Frontal cortex (tissue), 4 donors: Measurements from ENCODE around the gene YKT6. TPM values are rescaled to one million over a fixed set of nuclear protein-coding genes. Genes with fewer than 3 reads are reported as not detected.

Experiments
- DNase-seq, 2 donors: peaks; one replicate each; pipeline ENCODE4 v3.0.0; 2012; ENCODE audit warnings: low spot score in 2 of 2
- FAIRE-seq: peaks from 2 replicates; lab custom pipeline; 2012; peaks lifted over from hg19 to GRCh38; lab: Jason Lieb, UNC
- total RNA-seq: library from RNA; depleted of rRNA; stranded (reverse); fragments of >200 nt; gene quantifications from one replicate; pipeline ENCODE4 v1.2.3, GENCODE V29; 2014
- donor health status: control.
- donor health status: control.
- donor health status: control.

YKT6 gene
- total RNA-seq, 1 donor from 2014 or later, result 53.0 TPM

DNA sequence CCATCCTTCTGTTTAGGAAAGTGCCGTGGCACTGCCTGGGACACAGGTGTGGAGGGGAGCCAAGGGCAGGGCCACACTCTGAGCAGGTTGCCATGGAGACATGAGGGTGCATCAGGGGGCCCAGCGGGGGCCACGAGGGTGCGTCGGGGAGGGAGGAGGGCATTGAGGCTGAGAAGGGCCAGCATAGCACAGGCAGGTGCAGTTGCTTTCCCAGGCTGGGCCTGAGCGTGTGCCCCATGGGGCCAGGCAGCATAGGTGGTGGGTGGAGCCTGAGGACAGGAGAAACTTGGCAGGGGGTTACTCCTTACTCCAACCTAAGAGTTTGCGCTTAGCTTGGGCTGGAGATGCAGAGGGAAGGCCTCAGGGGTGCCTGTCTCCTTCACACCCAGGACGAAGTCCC is 15.2 kb downstream of the YKT6 start:
- no peak for FAIRE-seq
- DNase-seq, result no peak

DNA sequence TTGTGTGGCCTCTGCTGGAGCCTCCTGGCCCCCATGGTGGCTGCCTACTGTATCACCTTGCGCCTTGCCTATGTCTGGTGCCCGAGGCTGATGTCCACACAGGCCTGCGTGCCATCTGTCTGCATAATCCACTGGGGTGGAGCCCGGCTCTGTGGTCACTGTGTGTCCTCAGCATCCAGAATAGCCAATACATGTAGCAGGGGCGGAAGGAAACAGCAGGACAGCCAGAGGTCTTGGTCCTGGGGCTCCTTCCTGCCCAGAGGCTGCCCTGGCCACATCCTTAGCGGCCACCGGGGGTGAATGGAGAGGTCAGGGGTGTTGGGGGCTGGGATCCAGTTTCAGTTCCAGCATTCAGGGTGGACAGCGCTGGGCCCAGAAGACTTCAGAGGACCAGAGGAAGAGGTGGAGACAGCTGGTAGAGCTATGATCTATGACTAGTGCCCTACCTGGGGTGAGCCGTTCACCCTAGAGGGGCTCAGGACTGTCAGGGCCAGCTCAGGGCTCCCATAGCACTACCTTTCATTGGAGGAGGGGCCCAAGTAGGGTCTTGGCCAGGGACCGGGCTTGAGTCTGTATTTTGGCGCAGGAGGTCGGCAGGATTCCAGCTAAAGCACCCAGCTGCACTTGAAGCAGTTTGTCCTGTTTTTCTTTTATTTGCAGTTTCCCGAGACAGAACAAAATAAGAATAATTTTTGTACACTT is 15.9 kb downstream of the YKT6 start:
- no peak for DNase-seq
- FAIRE-seq, result no peak

DNA sequence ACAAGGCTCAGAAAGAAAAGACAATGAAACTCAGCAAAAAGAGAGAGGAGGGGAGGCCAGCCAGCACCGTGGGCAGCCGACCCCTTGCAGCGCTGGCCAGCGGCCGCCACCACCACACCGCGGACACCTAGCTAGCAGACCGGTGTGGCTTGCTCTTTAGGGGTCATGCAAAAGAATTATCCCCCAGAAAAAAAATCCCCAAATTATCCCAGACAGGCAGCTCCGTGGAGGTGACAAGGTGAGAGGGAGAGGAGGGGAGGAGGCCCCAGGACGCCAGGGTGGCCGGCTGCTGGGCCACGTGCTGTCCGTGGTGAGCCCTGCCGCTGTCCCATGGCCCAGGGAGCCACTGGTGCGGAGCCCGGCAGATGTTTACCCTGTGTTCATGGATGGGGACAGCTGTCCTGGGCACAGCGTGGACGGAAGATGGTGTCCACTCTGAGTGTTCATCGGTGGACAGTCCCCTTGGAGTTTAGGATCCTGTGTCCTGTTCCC is 16.5 kb downstream of the YKT6 start:
- FAIRE-seq, result no peak

DNA sequence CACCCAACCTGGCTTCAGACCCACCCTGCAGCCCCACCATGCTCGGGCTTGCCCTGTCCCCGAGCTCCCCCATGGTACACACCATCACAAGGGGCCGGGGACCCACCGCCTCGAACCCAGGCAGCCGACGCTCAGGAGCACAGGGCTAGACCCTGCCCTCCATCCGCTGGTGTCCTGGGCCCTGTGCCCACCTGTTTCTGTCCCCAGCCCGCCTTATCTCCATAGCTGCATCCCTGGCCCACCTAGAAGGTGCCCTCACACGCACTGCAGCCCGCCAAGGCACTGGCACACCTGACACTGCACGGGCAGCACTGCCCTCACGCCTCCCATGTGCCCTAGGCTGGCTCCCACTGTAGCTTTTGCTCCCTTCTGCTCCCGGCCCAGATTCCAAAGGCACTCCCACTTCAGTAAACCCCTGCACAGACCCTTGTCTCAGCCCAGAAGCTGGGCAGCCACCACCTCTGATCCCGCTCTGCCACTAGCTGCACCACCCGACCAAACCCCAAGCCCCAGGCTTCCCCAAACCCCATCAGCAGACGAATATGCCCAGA is 17.1 kb downstream of the YKT6 start:
- DNase-seq, result no peak

More for the DNA sequence above, 16.5 kb downstream of the YKT6 start:
- no peak for DNase-seq

DNA sequence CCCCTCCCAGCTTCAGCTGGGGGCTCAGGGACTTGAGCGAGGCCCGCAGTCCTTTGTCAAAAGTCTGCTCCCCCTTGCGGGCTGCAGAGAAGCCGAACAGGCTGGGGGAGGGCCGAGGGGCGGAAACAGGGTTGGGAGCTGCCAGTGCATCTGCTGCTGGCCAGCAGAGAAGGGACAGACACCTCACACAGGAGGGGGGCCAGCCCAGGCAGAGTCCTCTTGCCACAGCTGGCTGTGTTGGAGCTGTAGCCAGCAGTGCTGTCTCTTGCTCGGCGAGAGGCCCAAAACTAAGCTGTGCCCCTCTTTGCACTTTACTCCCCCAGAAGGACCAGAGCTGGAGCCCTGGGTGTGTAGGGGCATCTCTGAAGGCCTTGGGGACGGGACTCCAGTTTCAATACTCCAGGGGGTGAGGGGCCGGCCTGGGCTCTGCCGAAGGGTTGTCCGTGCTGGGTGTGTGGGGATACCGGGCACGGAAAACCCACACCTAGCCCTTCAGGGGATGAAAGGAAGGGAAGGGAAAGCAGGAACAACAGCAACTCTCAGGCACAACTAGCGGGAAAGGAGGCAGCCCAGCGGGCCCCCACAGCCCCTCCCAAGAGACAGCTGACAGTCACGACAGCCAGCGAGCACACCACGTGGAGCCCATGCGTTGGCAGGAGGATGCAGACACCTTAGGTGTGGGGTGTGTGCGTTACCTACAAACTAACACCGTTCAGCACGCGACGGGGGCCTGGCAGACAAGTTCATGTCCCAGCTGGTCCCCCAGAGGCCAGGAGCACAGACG is 17.8 kb downstream of the YKT6 start:
- FAIRE-seq, result no peak
- no peak for DNase-seq

More for the DNA sequence above, 17.1 kb downstream of the YKT6 start:
- no peak for FAIRE-seq

DNA sequence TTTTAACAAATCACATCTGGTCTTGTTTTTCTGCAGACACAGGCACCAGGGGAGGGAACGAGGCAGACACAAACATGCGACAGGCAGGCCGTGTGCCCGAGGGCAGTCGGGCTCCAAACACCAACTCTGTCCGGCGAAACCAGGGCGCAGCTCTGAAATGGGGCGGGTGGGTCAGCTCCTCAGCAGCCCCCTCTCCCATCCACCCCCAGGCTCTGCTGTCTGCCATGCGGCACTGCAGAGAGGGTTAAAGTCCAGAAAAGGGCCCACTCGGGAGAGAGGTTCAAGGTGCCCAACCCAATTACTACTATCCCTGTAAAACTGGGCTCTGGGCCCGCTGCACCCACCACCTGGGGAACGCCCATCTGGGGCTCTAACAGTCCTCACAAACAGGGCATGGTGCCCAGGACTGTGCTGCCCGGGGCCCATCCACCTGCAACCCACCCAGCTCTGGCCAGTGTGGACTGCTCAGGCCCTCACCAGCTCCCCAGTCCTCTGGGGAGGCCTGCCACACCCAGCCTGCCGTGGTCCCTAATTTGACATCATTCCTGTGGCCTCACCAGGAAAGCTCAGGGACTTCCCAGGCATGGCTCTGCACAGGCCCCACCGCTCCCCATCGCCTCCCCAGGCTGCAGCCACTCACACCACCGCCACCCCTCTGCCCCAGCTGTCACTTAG is 18.7 kb downstream of the YKT6 start:
- FAIRE-seq (no peak), DNase-seq (no peak)

DNA sequence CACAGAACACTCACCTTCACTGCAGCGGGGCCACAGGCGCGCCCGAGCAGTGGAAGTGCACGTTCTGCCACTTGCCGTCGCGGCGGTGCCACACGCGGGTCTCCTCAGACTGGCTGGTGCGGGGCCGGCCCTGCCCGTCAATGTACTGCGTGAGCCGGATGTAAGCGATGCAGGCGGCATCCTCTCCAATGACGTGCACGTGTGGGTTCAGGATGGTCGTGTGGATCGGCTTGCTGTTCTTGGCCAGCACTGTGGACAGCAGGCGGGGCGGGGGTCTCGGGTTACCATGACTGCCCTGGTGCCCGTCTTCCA is 19.2 kb downstream of the YKT6 start:
- FAIRE-seq, result no peak
- DNase-seq, result no peak

DNA sequence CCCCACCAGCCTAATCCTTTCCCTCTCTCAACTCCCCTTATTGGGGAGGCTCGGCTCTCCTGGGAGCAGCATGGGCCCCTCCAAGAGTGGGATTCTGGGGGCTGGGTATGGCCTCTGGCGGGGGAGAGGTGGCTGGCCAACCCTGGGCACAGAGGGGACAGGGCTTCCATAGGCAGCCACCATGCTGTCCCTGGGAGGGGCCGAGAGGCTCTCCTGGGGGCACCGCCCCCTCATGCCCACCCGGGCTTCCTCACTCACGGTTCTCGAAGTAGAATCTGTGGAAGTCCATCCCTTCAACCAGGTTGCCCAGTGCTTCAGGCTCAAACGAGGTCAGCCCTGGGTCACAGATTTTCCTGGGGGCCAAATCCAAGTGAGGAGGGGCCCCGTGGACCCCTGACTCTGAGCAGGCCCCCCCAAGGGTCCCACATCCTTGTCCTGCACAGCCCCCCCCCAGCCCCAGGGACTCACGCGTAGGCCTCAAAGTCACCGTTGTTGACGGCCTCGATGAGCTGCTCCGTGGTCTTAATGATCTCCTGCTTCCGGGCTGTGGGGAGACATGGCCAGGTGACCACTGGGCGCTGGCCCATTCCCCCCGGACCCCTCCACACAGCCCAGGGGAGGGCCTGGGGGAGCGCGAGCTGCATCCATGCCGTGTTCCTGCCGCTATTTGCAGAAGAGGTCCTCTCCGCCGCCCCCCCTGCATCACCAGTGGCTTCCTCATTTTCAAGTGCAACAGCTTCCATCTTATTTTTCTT is 19.8 kb downstream of the YKT6 start:
- DNase-seq, result no peak
- FAIRE-seq, result no peak

DNA sequence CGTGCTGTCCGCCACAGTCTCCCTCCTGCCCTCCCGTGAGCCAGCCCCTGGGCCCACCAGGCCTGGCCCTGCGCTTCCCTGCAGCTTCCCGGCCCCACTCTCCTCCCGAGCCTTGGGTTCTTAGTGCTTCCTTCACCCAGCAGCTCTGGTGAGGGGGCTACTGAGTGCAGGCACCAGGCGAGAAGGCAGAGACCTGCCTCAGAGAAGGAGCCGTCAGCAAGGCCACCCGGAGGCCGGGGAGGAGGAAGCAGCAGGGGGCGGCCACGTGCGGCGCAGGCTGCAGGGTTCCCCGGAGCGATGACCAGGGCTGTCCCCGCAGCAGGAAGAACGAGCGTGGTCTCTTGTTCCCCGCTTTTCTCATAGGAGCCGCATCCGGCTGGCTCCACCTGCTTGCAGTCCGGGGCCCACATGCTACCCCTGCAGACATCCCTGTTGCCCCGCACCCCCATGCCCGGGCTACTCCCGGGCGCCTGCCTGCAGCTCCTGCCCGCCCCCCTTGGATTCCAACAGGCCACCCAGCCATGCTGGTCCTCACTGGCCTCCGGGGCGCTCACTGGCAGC is 20.5 kb downstream of the YKT6 start:
- no peak for DNase-seq
- FAIRE-seq, result no peak

DNA sequence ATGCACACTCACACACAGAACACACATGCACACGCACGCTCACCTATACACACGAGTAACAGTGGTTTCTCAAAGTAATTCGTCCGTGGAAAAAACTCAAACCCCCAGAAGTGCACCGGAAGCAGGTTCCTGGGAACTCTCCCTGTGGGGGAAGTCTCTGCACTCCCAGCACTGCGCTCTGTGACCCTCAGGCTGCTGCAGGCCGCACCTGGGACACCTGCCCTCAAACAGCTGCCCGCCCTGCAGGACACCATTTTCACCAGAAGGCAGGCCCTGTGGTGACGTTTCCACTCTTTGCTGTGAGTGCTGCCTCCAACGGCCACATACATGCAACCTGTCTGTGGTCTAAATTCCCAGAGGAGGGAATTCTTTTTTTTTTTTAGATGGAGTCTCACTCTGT is 21.3 kb downstream of the YKT6 start:
- DNase-seq (no peak), FAIRE-seq (no peak)

DNA sequence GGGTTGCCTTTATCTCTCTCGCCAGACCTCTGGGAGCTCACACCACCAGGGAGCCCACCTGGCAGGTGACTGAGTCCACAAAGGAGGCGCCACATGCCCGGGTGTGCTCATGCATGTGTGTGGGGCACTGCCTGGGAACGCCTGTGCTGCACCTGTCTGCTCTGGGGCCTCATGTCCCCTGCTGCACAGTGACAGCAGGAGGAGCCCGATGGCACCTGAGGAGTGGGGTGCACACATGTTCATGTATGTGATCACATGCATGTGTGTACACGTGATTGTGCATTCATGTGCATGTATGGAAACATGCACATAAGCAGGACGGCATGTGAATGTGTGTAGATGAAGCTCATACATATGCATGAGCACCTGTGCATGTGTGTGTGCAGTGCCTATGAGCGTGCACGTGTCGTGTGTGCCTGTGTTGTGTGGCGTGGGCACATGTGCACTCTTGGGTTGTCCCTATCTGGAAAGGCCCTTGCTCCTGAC is 22.0 kb downstream of the YKT6 start:
- DNase-seq, result no peak
- no peak for FAIRE-seq

DNA sequence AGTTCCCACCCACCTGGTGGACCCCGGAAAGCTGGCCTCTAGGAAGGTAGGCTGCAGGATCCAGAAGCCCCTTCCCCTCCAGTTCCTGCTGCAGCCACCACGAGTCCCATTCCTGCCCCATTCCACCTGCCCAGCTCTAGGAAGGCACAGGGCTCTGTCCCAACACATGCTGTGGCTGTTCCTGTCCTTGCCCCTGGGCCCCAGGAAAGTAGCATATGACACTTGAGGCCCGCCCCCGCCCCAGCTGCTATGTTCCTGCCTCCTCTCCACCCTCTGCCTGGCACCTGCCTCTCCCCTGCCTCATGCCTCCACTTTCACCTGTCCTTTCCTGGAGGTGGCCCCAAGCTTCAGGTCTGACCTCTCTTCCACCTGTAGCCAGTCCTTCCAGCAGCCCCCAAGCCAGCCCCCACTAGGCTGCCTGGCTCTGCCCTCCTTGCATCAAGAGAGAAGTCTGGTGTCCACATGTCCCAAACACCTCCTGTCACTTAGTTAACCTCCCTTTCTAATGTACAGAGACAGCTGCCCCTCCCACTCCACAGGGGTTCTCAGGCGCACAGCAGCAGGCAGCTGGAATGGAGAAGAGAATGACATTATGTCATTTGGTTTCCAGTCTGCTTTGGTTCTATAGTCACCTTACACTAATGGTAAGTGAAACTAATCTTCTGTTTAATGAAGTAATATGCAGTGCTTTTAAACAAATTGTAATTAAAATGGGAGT is 22.7 kb downstream of the YKT6 start:
- DNase-seq (no peak), FAIRE-seq (no peak)

DNA sequence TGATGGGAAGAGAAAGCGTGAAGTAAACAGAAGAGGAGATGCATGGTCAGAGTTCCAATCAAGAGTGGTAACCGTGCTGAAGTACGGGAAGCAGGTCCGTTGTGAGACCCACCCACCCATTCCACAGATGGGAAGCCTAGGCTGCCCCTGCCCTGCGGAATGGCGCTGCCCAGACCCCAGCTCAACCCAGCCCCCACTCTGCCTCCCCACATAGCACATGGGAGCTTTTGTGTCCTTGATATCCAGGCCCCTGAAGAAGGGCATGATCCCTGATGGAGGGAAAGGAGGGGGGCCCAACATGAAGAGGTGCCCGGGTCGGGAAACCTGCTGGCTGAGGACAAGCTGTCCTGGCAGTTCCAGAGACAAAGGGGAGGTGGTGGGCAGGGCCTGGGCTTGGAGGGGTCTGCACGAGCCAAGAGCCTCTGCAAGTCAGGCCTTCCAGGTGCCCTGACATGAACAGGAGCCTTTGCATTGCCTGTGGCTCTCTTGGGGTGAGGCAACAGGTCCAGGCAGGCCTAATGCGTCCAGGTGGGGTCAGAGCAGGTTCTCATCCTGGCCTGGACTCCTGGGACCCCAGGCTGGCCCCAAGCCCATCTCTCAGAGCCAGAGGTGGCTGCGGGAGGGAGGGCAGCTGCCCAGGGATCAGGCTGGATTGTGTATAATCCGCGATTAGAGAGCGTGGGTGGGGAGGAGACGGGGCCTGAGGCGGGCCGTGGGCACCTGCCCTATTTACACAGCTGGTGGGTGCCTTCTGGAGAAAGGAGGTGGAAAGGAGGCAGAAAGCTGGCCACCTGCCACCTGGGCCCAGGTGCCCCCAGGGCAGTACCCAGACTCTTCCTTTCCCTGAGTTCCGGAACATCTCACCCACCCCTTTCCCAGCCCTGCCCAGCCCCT is 23.5 kb downstream of the YKT6 start:
- FAIRE-seq (no peak), DNase-seq (no peak)

DNA sequence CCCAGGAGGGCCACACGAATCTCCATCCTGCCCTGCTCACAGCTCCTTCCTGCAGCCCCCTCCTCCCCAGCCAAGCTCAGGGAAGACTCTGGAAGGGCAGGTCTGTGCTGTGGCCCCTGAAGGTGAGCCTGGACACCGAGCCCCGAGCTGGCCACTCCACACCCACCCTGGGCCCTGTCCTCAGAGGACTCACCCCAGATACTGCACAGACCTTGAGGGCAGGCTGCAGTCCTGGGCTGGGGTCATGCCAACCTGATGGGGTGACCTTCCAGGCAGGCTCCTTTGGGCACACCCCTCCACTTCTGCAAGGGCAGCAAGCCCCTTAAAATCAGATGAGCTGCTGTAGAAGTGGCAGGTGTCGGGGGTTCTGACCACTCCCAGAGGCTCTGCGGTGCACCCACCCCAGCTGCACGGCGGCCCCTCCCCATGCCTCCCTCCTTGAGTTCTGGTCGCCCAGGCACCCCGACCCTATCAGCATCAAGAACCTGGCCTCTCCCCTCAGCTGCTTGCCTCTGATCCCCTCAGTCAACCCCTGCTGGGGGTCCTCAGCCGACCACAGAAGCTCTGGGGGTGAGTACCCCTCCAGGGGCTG is 24.3 kb downstream of the YKT6 start:
- no peak for DNase-seq
- no peak for FAIRE-seq

DNA sequence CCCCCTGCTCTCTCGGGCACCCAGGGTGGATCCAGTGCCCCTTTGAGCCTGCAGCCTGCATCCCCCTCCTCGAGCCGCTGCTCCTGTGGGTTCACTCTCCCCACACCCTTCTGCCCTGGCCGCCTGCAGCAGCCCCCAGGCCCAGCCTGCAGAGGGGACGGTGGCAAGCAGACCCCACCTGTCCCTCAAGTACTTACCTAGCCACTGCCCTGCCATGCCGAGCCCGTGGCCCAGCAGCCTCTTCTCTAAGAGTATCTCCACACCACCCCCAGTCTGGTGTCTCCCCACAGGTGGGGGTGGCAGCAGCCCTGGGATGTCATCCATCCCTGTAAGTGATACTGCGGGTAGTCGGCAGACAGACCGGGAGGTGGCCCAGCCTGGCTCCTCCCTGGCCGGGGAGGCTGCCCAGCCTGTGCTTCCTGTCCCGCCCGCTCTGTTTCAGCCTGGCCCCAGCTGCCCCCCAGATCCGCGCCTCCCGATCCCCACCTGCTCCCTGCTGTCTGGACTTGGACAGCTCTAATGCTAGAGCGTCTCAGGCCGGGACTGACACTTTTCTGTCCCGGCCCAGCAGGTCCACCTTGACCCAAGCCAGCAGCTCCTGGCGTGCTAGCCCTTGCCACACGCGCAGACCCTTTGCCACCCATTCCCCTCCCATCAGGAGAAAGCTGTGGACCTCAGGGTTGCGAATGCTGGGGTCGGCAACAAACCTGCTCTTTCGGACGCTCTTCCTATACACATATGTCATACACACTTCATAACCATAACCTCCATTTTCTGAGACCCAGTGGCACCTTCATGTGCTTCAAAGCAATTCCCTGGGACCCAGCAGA is 25.0 kb downstream of the YKT6 start:
- no peak for FAIRE-seq

DNA sequence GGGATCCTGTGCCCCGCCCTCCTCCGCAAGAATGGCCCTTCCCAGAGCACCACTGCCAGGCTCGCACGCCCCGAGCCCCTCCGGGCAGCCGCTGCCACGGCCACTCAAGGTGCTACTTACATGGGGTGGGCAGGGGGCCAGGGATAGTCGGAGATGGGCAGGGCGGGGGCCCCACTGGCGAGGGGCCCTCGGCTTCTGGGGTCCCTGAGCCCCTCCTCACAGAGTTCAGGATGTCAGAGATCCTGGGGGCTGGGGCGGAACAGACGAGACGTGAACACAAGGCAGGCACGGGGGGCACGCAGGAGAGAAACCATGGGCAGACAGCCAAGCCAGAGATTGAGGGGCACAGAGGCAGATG is 25.6 kb downstream of the YKT6 start:
- no peak for DNase-seq
- no peak for FAIRE-seq

More for the DNA sequence above, 25.0 kb downstream of the YKT6 start:
- DNase-seq, result no peak

DNA sequence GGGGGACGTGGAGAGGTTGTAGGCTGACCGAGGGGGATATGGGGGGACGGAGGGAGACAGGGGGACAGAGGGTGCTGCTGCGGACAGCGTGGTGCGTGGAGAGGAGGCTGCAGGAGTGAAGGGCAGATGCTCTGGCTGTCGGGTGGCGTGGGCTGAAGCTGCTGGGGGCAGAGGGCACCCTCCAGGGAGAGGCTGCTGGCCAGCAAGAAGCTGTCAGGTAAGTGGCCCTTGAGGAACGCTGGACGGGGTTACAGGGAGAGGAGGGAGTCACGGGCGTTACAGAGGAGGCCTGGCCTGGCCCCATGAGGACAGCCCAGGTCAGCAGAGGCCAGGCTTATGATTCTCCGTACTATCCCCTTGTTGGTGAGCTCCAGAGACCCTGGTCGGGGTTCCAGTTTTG is 27.1 kb downstream of the YKT6 start:
- FAIRE-seq (no peak), DNase-seq (no peak)
